Tibial nerve (tissue), 4 donors: ENCODE data around the gene MAP7D1. TPM values are rescaled to one million over a fixed set of nuclear protein-coding genes. Genes with fewer than 3 reads are reported as not detected.
"Not testable (repeated sequence)": the region's sequence is repeated elsewhere in the genome, so short reads cannot be mapped to it uniquely, and the experiment has no call there.

Experiments
- DNase-seq, 2 donors: peaks; one replicate each; pipeline ENCODE4 v3.0.0-alpha.2; 2019; ENCODE audit warnings: low spot score in 2 of 2
- H3K27ac ChIP-seq, 4 donors: fragments of 200-600 bp; sonication (generic) in 3 of 4; one replicate each; pipeline ENCODE4 v1.5.1; 2017 to 2019; ENCODE audit warnings: mild to moderate bottlenecking in 1 of 4
- H3K27me3 ChIP-seq, 2 donors: fragments of 200-600 bp; sonication (generic) in 1 of 2; one replicate each; pipeline versions ENCODE4 v1.5.1 to v1.6.0; 2017 to 2019
- H3K36me3 ChIP-seq, 3 donors: fragments of 200-600 bp; sonication (generic); one replicate each; pipeline ENCODE4 v1.5.1; 2018 to 2019
- H3K4me1 ChIP-seq, 4 donors: fragments of 200-600 bp; sonication (generic) in 3 of 4; one replicate each; pipeline ENCODE4 v1.5.1; 2017 to 2019
- H3K4me3 ChIP-seq, 4 donors: fragments of 200-600 bp; sonication (generic) in 3 of 4; one replicate each; pipeline ENCODE4 v1.5.1; 2017 to 2019; ENCODE audit warnings: mild to moderate bottlenecking in 1 of 4, moderate library complexity in 1 of 4
- H3K9me3 ChIP-seq, 4 donors: fragments of 200-600 bp; sonication (generic) in 3 of 4; one replicate each; pipeline ENCODE4 v1.5.1; 2017 to 2019
- CTCF ChIP-seq, 5 experiments: fragments of 200-600 bp in 3 of 5; fragments of 450-650 bp in 2 of 5; sonication (generic) in 3 of 5; IDR thresholded peaks; one replicate each; pipeline ENCODE4 v1.5.1; 2016 to 2019; ENCODE audit warnings: antibody characterized with exemption in 5 of 5, mild to moderate bottlenecking in 3 of 5, moderate library complexity in 2 of 5
- EP300 ChIP-seq, 2 donors: sonication (generic); formaldehyde crosslinking; IDR thresholded peaks; one replicate each; pipeline ENCODE4 v1.6.1; 2017; ENCODE audit warnings: antibody characterized with exemption in 2 of 2, mild to moderate bottlenecking in 1 of 2
- POLR2A ChIP-seq, 2 donors: fragments of 450-650 bp; IDR thresholded peaks; one replicate each; pipeline ENCODE4 v1.6.1; 2017; ENCODE audit warnings: antibody characterized with exemption in 2 of 2, mild to moderate bottlenecking in 2 of 2, moderate library complexity in 2 of 2
- WGBS, 2 donors: methylation state at CpG; one replicate each; pipeline ENCODE4 v1.1.5; 2018; 5-methylcytosine and 5-hydroxymethylcytosine counted together
- total RNA-seq, 4 donors: library from RNA; depleted of rRNA; stranded (reverse); fragments of >200 nt; gene quantifications; one replicate each; pipeline ENCODE4 v1.1.0, GENCODE V29; 2016

Gene MAP7D1
- total RNA-seq, 4 donors from 2014 or later = 85.0 to 184 (median 121) TPM

- Histone ChIP-seq H3K27me3 (no peaks in the 10 kb centered on the region), H3K9me3 (no peaks in the 10 kb centered on the region), H3K27ac (no peak overlapping the region), H3K4me1 (peaks cover 0 to 2% (median under 1%) of the 10 kb centered on the region in 4 donors), H3K36me3 (no peaks in the 10 kb centered on the region), H3K4me3 (no peak overlapping the region)
- WGBS, 2 donors = 40 to 46% methylated on average over 2 of the region's 2 CpGs
- TF ChIP-seq POLR2A (IDR thresholded peaks at IDR 0.05) (no peak), CTCF (IDR thresholded peaks at IDR 0.05) (peak in 3 of 5 experiments; percentile 19 to 24 (median 21))
- DNase-seq = no peak
Measured at GRCh38 chr1:36217670-36218069, 61.7 kb downstream of the MAP7D1 start.

- peak overlapping the region in 1 of 4 donors; percentile 6 for H3K27ac ChIP-seq
- peaks cover 0 to 29% (median 25%) of the 10 kb centered on the region in 4 donors for H3K4me1 ChIP-seq
- H3K36me3 ChIP-seq, H3K4me3 ChIP-seq, H3K9me3 ChIP-seq, DNase-seq, H3K27me3 ChIP-seq: not testable (repeated sequence)
- WGBS, 2 donors = 95 to 96% methylated on average over 7 of the region's 7 CpGs
Measured at GRCh38 chr1:36221901-36222300, 65.9 kb downstream of the MAP7D1 start.

- Histone ChIP-seq H3K27ac (peak overlapping the region; percentile 91 to 99 (median 96)), H3K36me3 (peaks cover 0 to 11% (median 0%) of the 10 kb centered on the region in 3 donors), H3K4me3 (peak overlapping the region in 3 of 4 donors; percentile 42 to 87 (median 73)), H3K4me1 (peaks cover 0 to 37% (median 26%) of the 10 kb centered on the region in 4 donors), H3K9me3 (no peaks in the 10 kb centered on the region), H3K27me3 (no peaks in the 10 kb centered on the region)
- WGBS, 2 donors = 82 to 84% methylated on average over 33 of the region's 33 CpGs
- DNase-seq = no peak
- TF ChIP-seq EP300 (IDR thresholded peaks at IDR 0.05) (no peak), POLR2A (IDR thresholded peaks at IDR 0.05) (no peak), CTCF (IDR thresholded peaks at IDR 0.05) (no peak)
Measured at GRCh38 chr1:36222481-36223380, 66.8 kb downstream of the MAP7D1 start.

- peak in 1 of 2 donors; percentile 16 for DNase-seq
- H3K4me1 ChIP-seq = peaks cover 0 to 44% (median 26%) of the 10 kb centered on the region in 4 donors
- TF ChIP-seq EP300 (IDR thresholded peaks at IDR 0.05) (no peak), POLR2A (IDR thresholded peaks at IDR 0.05) (no peak), CTCF (IDR thresholded peaks at IDR 0.05) (no peak)
- H3K9me3 ChIP-seq = no peaks in the 10 kb centered on the region
- H3K27ac ChIP-seq = peak overlapping the region; percentile 91 to 99 (median 96)
- WGBS, 2 donors = 1 to 2% methylated on average over 16 of the region's 16 CpGs
- peaks cover 0 to 19% (median 0%) of the 10 kb centered on the region in 3 donors for H3K36me3 ChIP-seq
- H3K4me3 ChIP-seq = peak overlapping the region; percentile 42 to 87 (median 76)
- no peaks in the 10 kb centered on the region for H3K27me3 ChIP-seq
Measured at GRCh38 chr1:36223381-36223995, 67.5 kb downstream of the MAP7D1 start.

GRCh38 chr1:36223996-36224536 lies 68.1 kb downstream of the MAP7D1 start, which contains the start of gene THRAP3:
TSS of gene THRAP3 (plus strand) at chr1:36224443. CDS start at chr1:36282564, 58,121 bp downstream.
- Histone ChIP-seq H3K36me3 (peaks cover 0 to 25% (median 0%) of the 10 kb centered on the region in 3 donors), H3K9me3 (no peaks in the 10 kb centered on the region), H3K4me1 (peaks cover 0 to 50% (median 26%) of the 10 kb centered on the region in 4 donors), H3K4me3 (peak within 1 kb of the TSS; percentile 73 to 93 (median 84)), H3K27me3 (no peaks in the 10 kb centered on the region), H3K27ac (peak within 1 kb of the TSS; percentile 94 to 99 (median 98))
- 0% methylated on average over 28 to 45 of the region's 45 CpGs for WGBS, 2 donors
- peak; percentile 99 for DNase-seq
- TF ChIP-seq CTCF (IDR thresholded peaks at IDR 0.05) (peak in 1 of 5 experiments; percentile 6), EP300 (IDR thresholded peaks at IDR 0.05) (peak; percentile 98 to 99), POLR2A (IDR thresholded peaks at IDR 0.05) (peak; percentile 97 to 99)
